CD4-positive, alpha-beta T cell (primary cell): ENCODE results near the gene DEPP1. TPM values are rescaled to one million over a fixed set of nuclear protein-coding genes. Genes with fewer than 3 reads are reported as not detected.

Experiments
- ATAC-seq: fragments of 200-7000 bp; cut with Tn5 transposase; one replicate; pipeline ENCODE4 v1.10.0; 2022; ENCODE audit warnings: mild to moderate bottlenecking; ENCODE audit not compliant: poor library complexity
- CTCF ChIA-PET: fragments of 350-600 bp; sonication (Branson Sonifier 250); formaldehyde crosslinking; loops from one replicate; lab custom pipeline; 2021; ENCODE audit warnings: antibody characterized with exemption, inconsistent platforms; lab: Charles Lee
- POLR2A ChIA-PET: fragments of 350-600 bp; sonication (Branson Sonifier 250); formaldehyde crosslinking; loops from one replicate; lab custom pipeline; 2021; ENCODE audit warnings: antibody characterized with exemption, inconsistent platforms; lab: Charles Lee
- DNase-seq, 14 experiments: peaks; one replicate each; pipeline ENCODE4 v3.0.0-alpha.2; 2013 to 2020; ENCODE audit warnings: mixed read lengths in 2 of 14
- H3K27ac ChIP-seq, 2 donors: one replicate each; pipeline versions ENCODE4 v1.5.1 to v1.7.0; 2013; ENCODE audit warnings: low read length in 2 of 2, low read depth in 1 of 2, mild to moderate bottlenecking in 1 of 2
- H3K27me3 ChIP-seq, 2 experiments: 1 replicate in 1 of 2; 2 replicates in 1 of 2; pipeline versions ENCODE4 v1.6.1 to v1.7.0; 2013; ENCODE audit warnings: low read length in 2 of 2, control low read depth in 1 of 2, mild to moderate bottlenecking in 1 of 2, moderate library complexity in 1 of 2; ENCODE audit not compliant: insufficient read depth in 2 of 2, control insufficient read depth in 1 of 2
- H3K36me3 ChIP-seq: one replicate; pipeline ENCODE4 v1.6.1; 2013; ENCODE audit warnings: low read length, control low read depth; ENCODE audit not compliant: insufficient read depth
- H3K4me1 ChIP-seq: one replicate; pipeline ENCODE4 v1.6.1; 2013; ENCODE audit warnings: low read length, control low read depth; ENCODE audit not compliant: insufficient read depth
- H3K4me3 ChIP-seq: one replicate; pipeline ENCODE4 v1.5.1; 2013; ENCODE audit warnings: mild to moderate bottlenecking, low read length, moderate library complexity
- H3K9me3 ChIP-seq, 2 experiments: 1 replicate in 1 of 2; 2 replicates in 1 of 2; pipeline versions ENCODE4 v1.6.1 to v1.7.0; 2013; ENCODE audit warnings: low read length in 2 of 2, mild to moderate bottlenecking in 2 of 2, control low read depth in 1 of 2, moderate library complexity in 1 of 2; ENCODE audit not compliant: control insufficient read depth in 1 of 2, insufficient read depth in 1 of 2
- H3K27ac Mint-ChIP-seq: one replicate; pipeline ENCODE4 v1.8.0; 2020; ENCODE audit warnings: mixed read lengths
- H3K27me3 Mint-ChIP-seq: one replicate; pipeline ENCODE4 v1.8.0; 2021; ENCODE audit warnings: mixed read lengths
- H3K36me3 Mint-ChIP-seq: one replicate; pipeline ENCODE4 v1.8.0; 2021; ENCODE audit warnings: low read depth, mixed read lengths
- H3K4me1 Mint-ChIP-seq: one replicate; pipeline ENCODE4 v1.8.0; 2021; ENCODE audit warnings: low read depth, mixed read lengths
- H3K4me3 Mint-ChIP-seq: one replicate; pipeline ENCODE4 v1.8.0; 2020; ENCODE audit warnings: mild to moderate bottlenecking, mixed read lengths
- H3K9me3 Mint-ChIP-seq: one replicate; pipeline ENCODE4 v1.8.0; 2020; ENCODE audit warnings: mixed read lengths
- CTCF ChIP-seq: fragments of 200-600 bp; IDR thresholded peaks from one replicate; pipeline ENCODE4 v1.8.0; 2022; ENCODE audit warnings: antibody characterized with exemption, mild to moderate bottlenecking
- intact Hi-C, 2 experiments: fragments of 100-400 bp; cut with DNase I in 1 of 2; cut with micrococcal nuclease in 1 of 2; formaldehyde crosslinking; loops; one replicate each; pipeline versions ENCODE4 v1.15.1 to v1.9.0; 2023 to 2025; cut with DNase I, micrococcal nuclease
- total RNA-seq, 174 experiments: library from RNA in 2 of 174; stranded (reverse) in 2 of 174; gene quantifications; one replicate each; pipeline ENCODE4 v1.2.3 and lab custom pipeline; 2021 to 2026

Gene DEPP1
- total RNA-seq, 2 experiments from 2014 or later = not detected

GRCh38 chr10:44952779-44953231, 25.8 kb downstream of the DEPP1 start:
- Histone ChIP-seq H3K27ac (no peak overlapping the region), H3K4me3 (no peak overlapping the region), H3K9me3 (no peaks in the 10 kb centered on the region), H3K4me1 (peaks cover 3% of the 10 kb centered on the region), H3K27me3 (no peaks in the 10 kb centered on the region), H3K36me3 (no peaks in the 10 kb centered on the region)
- CTCF ChIA-PET = no interaction called here
- Mint-ChIP-seq H3K27me3 (no peaks in the 10 kb centered on the region), H3K36me3 (peaks cover 13% of the 10 kb centered on the region), H3K27ac (no peak overlapping the region), H3K4me1 (peaks cover 9% of the 10 kb centered on the region), H3K4me3 (no peak overlapping the region), H3K9me3 (no peaks in the 10 kb centered on the region)
- ATAC-seq (no peak), DNase-seq (no peak)
- POLR2A ChIA-PET = no interaction called here
- intact Hi-C loops = loop anchor here in 1 of 2 experiments (10.0 kb wide), 1 partner anchor 1818 kb away; the partner anchor contains the start of gene CSGALNACT2
- TF ChIP-seq CTCF = no peak

GRCh38 chr10:44951576-44952226, 26.9 kb downstream of the DEPP1 start:
- H3K4me3 ChIP-seq = no peak overlapping the region
- H3K4me1 Mint-ChIP-seq = peaks cover 5% of the 10 kb centered on the region
- no peaks in the 10 kb centered on the region for H3K9me3 ChIP-seq
- intact Hi-C loops = loop anchor here in 1 of 2 experiments (10.0 kb wide), 1 partner anchor 1817 kb away; the partner anchor contains the start of gene CSGALNACT2
- no peak overlapping the region for H3K27ac Mint-ChIP-seq
- no peak overlapping the region for H3K27ac ChIP-seq
- DNase-seq (no peak), ATAC-seq (no peak)
- H3K36me3 Mint-ChIP-seq = peaks cover 13% of the 10 kb centered on the region
- TF ChIP-seq CTCF = no peak
- ChIA-PET CTCF (no interaction called here), POLR2A (no interaction called here)
- H3K9me3 Mint-ChIP-seq = no peaks in the 10 kb centered on the region
- H3K4me3 Mint-ChIP-seq = no peak overlapping the region
- no peaks in the 10 kb centered on the region for H3K27me3 Mint-ChIP-seq
- H3K4me1 ChIP-seq = peaks cover 3% of the 10 kb centered on the region
- no peaks in the 10 kb centered on the region for H3K27me3 ChIP-seq
- no peaks in the 10 kb centered on the region for H3K36me3 ChIP-seq

GRCh38 chr10:44950326-44951225, 28.0 kb downstream of the DEPP1 start:
- intact Hi-C loops = loop anchor here in 1 of 2 experiments (10.0 kb wide), 1 partner anchor 1816 kb away; the partner anchor contains the start of gene CSGALNACT2
- ChIA-PET POLR2A (interaction anchor here (1.0 kb wide), 1 partner anchor 9 kb away, joined by 3 read pairs; the partner anchor contains the start of gene RASSF4), CTCF (no interaction called here)
- TF ChIP-seq CTCF = no peak
- peaks cover 3% of the 10 kb centered on the region for H3K4me1 ChIP-seq
- H3K27ac Mint-ChIP-seq = no peak overlapping the region
- H3K27me3 Mint-ChIP-seq = no peaks in the 10 kb centered on the region
- H3K4me3 ChIP-seq = no peak overlapping the region
- ATAC-seq = no peak
- H3K4me3 Mint-ChIP-seq = no peak overlapping the region
- H3K36me3 Mint-ChIP-seq = peaks cover 3% of the 10 kb centered on the region
- DNase-seq = no peak
- H3K9me3 Mint-ChIP-seq = no peaks in the 10 kb centered on the region
- H3K36me3 ChIP-seq = no peaks in the 10 kb centered on the region
- H3K4me1 Mint-ChIP-seq = no peaks in the 10 kb centered on the region
- peaks cover 0 to under 1% of the 10 kb centered on the region in 2 experiments for H3K27me3 ChIP-seq
- H3K27ac ChIP-seq = no peak overlapping the region
- H3K9me3 ChIP-seq = no peaks in the 10 kb centered on the region
